Measurements from ENCODE around the gene TCF19.
"Not testable (repeated sequence)": the region's sequence is repeated elsewhere in the genome, so short reads cannot be mapped to it uniquely, and the experiment has no call there.

TCF19 gene

DNA sequence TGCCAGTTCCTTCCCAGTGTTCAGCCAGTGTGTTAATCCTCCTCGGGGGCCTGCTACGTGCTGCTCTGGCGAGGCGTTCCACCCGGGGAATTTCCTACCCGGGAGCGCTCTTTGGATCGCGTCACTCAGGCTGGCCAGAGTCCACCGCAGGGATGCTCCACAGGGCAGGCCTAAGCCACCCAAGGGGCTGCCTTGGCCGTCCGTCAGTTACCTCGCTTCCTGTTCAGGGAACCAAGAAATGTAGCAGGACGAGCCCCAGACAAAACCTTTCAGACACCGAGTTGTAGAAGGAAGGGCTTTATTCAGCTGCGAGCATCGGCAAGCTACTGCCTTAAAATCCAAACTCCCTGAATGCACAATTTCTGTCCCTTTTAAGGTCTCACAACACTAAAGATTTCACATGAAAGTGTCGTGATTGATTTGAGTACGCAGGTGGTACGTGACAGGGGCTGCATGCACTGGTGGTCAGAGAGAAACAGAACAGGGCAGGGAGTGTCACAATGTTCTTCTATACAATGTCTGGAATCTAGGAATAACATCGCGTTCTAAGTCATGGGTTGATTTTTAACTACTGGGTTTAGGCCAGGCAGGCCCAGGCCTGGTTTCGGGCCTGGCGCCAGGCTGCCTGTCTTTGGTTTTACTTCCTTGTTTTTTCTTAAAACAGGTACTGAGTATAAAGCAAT, 27.8 kb downstream of the TCF19 start:
- DNase-seq, result no peak

GRCh38 chr6:31187780-31188194, 29.4 kb downstream of the TCF19 start:
- DNase-seq, result no peak

DNA sequence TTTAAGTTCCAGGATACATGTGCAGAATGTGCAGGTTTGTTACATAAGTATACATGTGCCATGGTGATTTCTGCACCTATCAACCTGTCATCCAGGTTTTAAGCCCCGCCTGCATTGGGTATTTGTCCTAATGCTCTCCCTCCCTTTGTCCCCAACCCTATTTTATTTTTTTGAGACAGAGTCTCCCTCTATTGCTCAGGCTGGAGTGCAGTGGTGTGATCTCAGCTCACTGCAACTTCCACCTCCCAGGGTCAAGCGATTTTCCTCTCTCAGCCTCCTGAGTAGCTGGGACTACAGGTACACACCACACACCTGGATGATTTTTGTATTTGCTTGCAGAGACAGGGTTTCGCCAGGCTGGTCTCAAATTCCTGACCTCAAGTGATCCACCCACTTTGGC, 30.8 kb downstream of the TCF19 start:
- DNase-seq, result not testable (repeated sequence)

DNA sequence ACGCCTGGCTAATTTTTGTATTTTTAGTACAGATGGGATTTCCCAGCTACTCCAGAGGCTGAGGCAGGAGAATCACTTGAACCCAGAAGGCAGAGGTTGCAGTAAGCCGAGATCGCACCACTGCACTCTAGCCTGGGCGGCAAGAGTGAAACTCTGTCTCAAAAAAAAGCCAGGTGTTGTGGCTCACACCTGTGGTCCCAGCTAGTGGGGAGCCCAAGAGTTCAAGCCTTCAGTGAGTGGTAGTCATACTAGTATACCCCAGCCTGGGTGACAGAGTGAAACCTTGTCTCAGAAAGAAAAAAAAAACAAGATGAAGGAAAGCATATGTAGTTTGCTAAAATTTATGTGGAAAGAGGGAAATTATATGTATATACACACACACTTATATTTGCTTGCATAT, 32.1 kb downstream of the TCF19 start:
- no peak for DNase-seq

DNA sequence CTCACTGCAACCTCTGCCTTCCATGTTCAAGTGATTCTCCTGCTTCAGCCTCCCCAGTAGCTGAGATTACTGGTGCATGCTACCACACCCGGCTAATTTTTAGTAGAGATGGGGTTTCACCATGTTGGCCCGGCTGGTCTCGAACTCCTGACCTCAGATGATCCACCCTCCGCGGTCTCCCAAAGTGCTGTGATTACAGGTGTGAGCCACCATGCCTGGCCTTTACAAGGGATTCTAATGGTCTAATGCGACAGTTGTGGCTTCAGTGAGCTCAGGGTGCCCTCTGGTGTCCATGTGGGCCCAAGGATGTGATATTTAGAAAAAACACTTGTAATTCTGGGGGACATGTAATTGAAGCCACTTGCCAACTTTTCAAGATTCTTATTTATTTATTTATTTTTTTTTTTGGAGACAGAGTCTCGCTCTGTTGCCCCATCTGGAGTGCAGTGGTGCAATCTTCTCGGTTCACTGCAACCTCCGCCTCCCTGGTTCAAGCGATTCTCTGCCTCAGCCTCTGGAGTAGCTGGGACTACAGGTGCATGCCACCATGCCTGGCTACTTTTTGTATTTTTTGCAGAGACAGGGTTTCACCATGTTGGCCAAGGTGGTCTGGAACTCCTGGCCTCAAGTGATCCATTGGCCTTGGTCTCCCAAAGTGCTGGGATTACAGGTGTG, 34.2 kb downstream of the TCF19 start:
- DNase-seq, result peak; percentile 81

DNA sequence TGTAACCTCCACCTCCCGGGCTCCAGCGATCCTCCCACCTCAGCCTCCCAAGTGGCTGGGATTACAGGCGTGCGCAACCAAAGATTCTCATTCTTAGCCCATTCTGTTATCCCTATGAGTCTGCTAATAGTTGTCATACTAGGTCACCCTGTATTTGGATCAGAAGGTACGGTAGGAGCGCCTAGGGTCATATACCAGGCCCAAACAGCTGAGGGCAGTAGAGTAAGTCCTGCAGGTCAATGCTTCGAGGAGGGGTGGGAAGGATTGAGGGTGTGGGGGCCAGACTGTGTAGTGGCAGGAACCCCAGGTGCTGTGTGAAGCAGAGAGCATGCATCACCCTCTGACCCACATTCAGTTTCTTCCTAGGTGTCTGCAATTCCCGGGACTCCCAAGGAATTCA, 34.8 kb downstream of the TCF19 start:
- no peak for DNase-seq

DNA sequence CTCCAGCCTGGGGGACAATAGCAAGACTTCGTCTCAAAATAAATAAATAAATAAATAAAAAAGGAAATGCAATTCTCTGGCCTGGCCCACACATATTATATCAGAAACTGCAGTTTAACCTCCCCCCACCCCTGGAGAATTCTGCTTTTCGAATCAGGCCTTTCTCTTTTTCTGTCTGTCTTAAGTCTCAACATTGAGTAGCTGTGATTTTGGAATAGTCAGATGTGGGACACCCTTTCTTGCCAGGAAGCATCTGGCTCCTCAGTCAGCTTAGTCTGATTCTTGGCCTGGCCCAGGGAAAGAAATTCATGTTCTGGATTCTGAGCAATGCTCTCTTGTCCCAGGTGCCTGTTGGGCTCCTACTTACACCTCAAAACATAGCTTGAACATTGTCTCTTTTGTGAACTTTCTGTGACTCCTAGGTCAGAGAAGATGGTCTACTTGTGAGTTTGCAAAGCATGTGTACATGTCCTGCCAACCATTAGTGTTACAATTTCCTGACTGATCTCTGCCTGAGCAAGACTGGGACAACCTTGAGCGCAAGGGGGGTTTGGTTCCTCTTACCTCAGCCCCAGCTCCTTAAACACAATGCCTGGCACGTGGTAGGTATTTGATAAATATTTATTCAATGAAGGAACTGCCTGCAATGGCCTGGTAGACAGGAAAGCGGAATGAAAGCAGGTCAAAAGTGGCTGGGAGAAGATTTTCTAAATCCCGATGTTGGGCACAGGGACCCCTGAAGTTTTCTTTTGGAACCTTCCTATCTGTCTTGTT, 35.9 kb downstream of the TCF19 start:
- DNase-seq, result no peak

DNA sequence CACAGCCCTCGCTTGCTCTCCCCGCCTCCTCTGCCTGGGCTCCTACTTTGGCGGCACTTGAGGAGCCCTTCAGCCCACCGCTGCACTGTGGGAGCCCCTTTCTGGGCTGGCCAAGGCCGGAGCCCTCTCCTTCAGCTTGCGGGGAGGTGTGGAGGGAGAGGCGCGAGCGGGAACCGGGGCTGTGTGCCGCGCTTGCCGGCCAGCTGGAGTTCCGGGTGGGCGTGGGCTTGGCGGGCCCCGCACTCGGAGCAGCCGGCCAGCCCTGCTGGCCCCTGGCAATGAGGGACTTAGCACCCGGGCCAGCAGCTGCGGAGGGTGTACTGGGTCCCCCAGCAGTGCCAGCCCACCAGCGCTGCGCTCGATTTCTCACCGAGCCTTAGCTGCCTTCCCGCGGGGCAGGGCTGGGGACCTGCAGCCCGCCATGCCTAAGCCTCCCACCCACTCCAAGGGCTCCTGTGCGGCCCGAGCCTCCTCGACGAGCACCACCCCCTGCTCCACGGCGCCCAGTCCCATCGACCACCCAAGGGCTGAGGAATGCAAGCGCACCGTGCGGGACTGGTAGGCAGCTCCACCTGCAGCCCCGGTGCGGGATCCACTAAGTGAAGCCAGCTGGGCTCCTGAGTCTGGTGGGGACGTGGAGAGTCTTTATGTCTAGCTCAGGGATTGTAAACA, 37.1 kb downstream of the TCF19 start:
- DNase-seq, result not testable (repeated sequence)

DNA sequence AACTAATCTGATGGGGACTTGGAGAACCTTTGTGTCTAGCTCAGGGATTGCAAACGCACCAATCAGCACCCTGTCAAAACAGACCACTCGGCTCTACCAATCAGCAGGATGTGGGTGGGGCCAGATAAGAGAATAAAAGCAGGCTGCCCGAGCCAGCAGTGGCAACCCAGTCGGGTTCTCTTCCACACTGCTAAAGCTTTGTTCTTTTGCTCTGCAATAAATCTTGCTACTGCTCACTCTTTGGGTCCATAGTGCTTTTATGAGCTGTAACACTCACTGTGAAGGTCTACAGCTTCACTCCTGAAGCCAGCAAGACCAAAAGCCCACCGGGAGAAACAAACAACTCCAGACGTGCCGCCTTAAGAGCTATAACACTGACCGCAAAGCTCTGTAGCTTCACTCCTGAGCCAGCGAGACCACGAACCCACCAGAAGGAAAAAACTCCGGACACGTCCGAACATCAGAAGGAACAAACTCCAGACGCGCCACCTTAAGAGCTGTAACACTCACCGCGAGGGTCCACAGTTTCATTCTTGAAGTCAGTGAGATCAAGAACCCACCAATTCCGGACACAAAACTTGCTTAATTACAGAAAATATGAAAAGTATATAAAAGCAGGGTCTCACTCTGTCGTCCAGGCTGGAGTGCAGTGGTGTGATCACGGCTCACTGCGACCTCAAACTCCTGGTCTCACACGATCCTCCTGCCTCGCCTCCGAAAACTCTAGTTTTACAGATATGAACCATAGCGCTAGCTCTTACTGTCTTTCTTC, 38.0 kb downstream of the TCF19 start:
- not testable (repeated sequence) for DNase-seq

GRCh38 chr6:31197559-31198305, 39.3 kb downstream of the TCF19 start:
- DNase-seq, result peak; percentile 95

DNA sequence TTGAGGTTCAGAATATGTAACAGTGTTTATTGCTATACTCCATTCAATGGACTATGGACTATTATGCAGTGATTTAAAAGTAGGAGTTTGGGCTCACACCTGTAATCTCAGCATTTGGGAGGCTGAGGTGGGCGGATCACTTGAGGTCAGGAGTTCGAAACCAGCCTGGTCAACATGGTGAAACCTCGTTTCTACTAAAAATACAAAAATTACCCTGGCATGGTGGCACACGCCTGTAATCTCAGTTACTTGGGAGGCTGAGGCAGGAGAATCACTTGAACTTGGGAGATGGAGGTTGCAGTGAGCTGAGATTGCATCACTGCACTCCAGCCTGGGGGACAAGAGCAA, 40.7 kb downstream of the TCF19 start:
- DNase-seq, result not testable (repeated sequence)

GRCh38 chr6:31202259-31203166, 44.1 kb downstream of the TCF19 start:
- peak; percentile 59 for DNase-seq

- peak; percentile 91 for DNase-seq
Observed at GRCh38 chr6:31203345-31203979, 45.1 kb downstream of the TCF19 start.

DNA sequence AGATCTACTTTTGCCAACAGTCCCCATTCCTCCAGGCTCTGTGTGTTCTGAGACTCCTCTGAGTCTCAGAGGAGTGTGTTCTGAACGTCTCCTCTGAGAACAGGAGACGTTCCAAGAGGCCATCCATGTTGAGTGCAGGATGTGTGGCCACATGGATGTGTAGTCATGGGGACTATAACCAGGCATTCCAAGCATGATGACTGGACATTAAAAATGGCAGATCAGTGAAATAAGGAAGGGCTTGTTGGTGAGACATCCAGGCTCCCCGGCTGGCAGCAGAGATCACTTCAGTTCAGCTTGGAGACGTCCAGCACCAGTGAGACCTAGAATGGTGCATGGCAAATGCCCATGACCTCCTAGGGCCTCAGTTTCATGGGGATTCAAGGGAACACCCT, 46.4 kb downstream of the TCF19 start:
- no peak for DNase-seq

DNA sequence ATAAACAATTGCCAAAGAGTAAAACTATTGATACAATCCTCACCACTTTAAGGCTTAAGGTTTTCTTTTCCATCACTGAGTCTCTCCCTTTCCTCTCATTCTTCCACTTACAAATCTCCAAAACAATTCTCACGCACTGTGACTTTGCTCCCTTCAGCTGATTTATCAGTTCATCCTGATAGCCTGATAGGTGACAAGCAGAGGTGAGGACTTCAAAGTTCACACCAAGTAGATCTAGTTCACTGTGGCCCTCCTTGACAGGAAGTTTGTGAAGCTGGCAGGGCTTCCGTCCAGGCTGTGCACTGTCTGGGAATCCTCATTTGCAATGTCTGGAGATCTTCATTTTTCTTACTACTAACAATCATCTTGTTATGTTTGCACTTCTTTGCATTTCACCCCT, 47.2 kb downstream of the TCF19 start:
- DNase-seq, result no peak

DNA sequence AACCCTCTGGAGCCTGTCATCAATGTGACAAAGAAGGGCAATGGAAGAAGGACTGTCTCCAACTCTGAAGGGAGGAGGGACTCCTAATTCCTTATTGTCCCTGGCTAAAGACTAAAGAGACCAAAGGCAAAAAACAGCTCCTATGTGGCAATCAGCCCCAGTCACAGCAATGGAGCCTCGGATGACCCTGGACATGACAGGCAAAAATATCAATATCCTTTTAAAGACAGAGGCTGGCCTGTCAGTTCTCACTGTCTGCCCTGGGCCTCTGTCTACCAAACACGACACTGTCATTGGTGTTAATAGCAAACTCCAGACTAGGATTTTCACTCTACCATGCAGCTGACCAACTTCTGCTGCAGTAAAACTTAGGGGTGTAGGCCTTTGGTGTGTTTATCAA, 50.1 kb downstream of the TCF19 start:
- DNase-seq, result no peak

DNA sequence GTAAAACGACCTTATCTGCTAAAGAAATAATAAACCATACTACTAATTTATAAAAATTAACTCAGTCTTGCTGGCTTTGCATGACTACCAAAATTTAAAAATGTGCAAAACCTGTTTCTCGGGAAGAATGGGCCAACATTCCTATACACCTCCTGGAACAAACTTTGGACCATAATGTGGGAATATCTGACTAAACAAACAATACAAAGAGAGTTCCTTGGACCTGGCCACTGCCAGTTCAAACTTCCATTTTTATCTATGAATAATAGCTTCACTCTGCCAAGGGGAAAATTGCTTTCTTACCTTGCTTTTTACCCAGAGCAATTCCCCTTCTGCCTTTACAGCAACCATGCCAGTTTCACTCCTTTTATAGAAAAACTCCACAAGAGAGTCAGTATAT, 50.7 kb downstream of the TCF19 start:
- no peak for DNase-seq

GRCh38 chr6:31210123-31210522, 51.7 kb downstream of the TCF19 start:
- DNase-seq, result no peak

DNA sequence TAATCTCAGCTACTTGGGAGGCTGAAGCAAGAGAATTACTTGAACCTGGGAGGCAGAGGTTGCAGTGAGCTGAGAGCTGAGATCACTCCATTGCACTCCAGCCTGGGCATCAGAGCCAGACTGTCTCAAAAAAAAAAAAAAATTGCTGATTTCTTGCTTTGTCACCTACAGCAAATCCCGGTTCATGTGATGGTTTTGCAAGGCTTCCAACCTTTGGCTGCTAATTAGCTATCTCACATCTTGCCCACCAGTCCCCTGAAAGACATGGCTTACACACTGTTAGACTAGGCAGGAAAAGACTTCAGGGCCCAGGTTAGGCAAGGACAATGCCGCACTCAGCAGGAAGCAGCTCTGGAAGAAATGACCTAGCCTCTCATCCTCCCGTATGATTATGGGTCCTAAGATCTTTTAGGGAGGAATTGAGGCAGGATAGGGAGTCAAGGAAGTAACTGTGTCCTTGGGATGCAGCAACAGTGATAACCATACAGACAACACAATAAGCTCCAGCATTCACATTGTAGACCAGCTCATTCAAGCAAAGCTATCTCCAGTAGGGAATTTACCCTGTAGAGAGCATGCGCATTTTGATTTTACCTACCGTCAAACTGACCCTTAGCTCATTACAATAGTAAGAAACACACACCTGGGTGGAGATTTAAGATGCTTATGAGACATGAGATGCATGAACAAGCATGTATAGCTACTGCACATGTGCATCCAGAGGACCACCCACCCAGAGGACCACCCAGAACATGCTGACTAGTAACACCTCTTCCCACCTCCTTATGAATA, 52.5 kb downstream of the TCF19 start:
- DNase-seq, result no peak

Data from NCI-H69 (cell line).